HG02943 (cell line): ENCODE measurements around the gene ARNT2.

ENCODE experiments used
- ATAC-seq: cut with Tn5 transposase; IDR thresholded peaks from one replicate; pipeline ENCODE4 v1.9.1; 2021; ENCODE audit warnings: mild to moderate bottlenecking, low read depth, moderate library complexity; ENCODE audit not compliant: unreplicated experiment

ARNT2 gene

GRCh38 chr15:80568298-80568697, 164.1 kb downstream of the ARNT2 start:
- ATAC-seq, result no peak

DNA sequence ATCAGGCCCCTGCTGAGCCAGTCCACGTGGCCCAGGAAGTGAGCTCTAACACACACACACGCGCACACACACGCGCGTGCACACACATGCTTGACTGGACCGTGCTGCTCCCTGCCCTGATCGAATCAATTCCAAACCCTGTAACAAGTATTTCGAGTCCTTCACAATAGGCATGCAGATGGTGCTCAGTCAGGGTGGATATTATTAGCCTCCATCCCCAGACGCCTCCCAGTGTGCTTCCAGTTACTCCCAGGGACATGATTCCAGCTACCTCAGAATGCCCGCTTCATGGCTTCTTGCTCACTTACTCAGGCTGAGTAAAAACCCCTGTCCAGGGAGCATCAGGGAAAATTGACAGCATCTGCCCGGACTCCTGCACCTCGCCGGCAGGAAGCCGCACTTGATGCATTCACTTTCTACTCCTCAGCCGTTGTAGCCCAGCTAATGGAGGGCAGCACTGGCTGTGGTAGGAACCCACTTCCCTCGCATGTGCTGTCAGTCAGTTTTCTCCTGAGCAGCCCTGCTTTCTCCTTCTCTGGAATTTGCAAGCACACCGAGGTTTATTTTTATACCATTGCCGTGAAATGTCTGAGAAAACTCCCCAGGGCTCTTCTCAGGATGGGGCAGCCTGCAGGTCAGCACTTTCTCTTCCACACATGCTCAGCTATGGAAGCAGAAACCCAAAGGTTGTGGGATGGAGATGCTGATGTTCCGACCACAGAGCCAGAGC, 164.9 kb downstream of the ARNT2 start:
- ATAC-seq, result no peak

GRCh38 chr15:80569656-80570055, 165.5 kb downstream of the ARNT2 start:
- ATAC-seq, result no peak

GRCh38 chr15:80570553-80570952, 166.4 kb downstream of the ARNT2 start:
- no peak for ATAC-seq

GRCh38 chr15:80572337-80572736, 168.2 kb downstream of the ARNT2 start:
- ATAC-seq, result no peak

DNA sequence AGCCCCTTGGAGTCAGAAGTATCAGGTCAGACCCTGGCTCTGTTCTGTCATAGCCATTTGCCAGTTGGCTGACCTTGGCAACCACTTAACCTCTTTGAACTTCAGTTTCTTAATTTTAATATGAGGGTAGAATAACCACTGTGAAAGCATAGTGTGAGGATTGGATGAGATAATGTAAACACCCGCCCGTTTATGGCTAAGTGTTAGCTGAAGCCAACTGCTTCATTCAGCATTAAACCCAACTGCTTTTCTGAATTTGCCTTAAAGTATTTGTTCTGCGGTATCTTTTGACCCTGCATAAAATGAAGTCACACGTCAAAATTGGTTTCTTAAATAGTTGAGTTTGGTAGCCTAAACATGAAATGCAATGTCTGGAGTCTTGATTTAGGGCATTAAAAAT, 169.4 kb downstream of the ARNT2 start:
- ATAC-seq, result no peak

- no peak for ATAC-seq
These were observed 170.4 kb downstream of the ARNT2 start for GRCh38 chr15:80574590-80574989.

DNA sequence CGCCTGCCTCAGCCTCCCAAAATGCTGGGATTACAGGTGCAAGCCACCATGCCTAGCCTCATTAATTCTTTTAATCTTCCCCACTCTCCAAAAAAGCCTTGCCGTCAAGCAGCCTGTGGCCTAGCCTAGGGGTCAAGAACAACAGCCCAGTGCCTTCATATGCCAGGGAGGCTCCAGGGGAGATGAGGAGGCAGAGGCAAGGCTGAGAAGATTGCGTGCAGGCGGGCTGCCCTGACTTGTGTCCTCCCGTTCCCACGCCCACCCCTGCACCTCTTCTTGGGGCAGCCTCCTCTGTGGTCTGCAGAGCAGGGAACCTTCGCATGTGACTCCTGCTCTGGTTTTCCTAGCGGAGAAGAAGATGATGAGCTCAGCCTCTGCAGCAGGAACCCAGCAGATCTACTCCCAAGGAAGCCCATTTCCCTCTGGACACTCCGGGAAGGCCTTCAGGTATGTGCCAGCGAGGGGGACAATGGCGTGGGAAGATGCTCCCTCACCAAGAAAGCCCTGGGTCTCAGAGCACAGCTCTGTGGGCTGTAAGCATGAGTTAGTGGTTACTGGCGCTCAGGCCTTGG, 172.4 kb downstream of the ARNT2 start:
- ATAC-seq, result no peak

DNA sequence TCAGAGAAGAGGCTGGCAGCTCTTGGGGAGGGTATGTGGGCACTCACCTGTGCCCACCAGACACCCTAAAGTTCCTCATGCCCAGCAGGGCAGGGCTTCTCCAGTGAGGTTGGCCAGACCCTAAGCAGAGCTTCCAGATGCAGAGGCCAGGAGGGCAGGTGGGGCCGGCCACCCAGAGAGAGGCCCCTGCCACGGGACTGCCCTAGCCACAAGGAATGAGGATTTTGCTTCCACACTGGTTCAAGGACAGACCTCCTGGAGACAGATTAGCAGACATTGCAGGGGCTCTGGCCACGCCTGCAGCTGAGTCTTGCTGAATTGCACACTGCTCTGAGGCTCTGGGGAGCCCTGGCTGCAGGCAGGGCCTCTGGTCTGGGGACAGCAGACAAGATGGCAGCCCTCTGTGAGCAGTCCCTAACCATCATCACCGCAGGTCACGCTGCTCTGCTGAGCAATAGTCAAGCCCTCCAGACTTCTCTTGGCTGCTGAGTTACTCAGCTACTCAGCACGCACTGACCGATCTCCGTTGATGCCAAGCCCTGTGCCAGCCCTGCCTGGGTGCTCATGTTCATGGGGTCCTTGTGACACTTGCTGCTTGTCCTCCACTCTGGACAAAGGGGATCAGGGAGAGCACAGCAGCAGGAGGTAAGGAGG, 173.5 kb downstream of the ARNT2 start:
- ATAC-seq, result no peak

- no peak for ATAC-seq
These were observed 174.0 kb downstream of the ARNT2 start for GRCh38 chr15:80578206-80578595.

DNA sequence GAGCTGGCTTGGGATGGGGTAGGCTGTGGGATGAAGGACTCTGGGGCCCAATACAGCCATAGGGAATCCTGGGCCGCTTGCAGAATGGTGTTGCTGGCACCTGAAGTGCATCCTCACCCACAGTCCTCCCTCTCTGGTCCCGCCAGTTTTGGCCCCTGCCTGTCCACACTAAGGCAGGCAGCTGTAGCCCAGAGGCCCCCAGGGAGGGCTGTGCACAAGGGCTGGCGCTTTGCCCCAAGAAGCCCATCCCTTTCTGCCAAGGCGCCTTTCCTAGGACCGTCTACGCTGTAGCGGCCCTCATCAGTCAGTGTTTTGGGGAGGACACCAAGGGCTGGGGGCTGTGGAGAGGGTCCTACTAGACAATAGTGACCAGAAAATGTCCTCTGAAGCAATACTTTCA, 174.7 kb downstream of the ARNT2 start:
- ATAC-seq, result no peak

DNA sequence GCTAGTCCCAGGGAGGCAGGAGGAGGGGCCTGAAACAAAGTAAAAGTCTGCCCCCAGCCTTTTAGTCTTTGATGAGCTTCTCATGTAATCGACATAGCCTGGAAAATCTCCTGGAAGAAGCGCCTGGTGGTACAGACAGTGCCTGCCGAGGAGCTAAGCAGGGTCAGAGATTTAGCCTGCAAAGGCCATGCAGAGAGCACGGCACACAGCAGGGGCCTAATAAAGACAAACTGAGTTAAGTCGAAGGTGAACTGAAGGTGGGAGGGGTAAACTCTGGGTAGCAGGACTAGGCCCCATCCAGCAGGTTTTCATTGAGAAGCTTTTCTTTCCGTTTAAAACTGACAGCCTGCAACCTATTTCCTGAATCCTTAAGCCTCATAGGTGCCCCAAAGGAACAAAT, 175.4 kb downstream of the ARNT2 start:
- no peak for ATAC-seq

DNA sequence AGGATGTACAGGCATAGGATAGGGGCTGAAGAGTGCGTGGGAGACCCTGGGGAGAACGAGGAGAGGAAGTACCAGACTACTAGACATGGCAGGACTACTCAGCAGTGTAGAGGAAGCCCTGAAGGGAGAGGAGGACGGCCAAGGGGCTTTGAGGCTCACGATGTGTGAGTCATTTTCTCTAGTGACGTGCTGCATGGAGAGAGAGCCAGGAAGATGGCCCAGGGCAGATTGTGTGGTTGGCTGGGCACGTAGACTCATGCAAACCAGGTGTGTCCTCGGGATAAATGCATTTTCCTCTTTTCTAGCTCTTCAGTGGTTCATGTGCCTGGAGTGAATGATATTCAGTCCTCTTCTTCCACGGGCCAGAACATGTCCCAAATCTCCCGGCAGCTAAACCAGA, 175.9 kb downstream of the ARNT2 start:
- ATAC-seq, result no peak

DNA sequence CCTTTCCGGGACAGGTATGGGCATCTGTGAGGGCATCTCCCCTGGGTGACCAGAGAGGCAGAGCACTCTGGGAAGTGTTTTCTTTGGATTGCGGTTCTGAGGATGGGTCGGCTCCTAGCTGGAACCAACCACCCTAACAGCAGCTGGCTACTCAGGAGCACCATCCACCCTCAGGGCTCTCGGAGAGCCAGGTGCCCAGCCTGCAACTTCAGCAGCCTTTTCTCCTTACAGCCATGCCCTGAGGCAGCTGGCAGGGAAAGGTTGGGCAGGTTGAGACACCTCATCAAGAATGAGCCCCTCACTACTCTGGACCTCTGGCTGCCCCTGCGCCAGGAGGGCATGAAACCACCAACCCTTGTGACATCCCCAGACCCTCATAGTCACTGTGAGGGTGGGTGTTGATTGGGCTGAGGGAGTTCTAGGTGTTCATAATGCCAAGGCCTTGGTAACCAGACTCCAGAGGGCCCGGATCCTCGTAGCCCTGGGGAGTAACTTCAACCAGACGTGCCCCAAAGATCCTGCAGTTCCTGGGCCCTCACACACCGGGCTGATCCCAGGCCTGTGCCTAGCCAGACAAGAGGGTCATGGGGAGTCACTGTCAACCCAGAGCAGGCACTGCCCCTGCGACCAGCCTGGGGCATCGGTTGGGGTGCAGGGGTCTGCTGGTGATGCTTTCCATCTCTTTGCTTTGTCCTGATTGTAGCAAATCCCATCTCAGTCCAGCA, 176.5 kb downstream of the ARNT2 start:
- no peak for ATAC-seq

GRCh38 chr15:80581976-80582375, 177.8 kb downstream of the ARNT2 start:
- ATAC-seq, result no peak

DNA sequence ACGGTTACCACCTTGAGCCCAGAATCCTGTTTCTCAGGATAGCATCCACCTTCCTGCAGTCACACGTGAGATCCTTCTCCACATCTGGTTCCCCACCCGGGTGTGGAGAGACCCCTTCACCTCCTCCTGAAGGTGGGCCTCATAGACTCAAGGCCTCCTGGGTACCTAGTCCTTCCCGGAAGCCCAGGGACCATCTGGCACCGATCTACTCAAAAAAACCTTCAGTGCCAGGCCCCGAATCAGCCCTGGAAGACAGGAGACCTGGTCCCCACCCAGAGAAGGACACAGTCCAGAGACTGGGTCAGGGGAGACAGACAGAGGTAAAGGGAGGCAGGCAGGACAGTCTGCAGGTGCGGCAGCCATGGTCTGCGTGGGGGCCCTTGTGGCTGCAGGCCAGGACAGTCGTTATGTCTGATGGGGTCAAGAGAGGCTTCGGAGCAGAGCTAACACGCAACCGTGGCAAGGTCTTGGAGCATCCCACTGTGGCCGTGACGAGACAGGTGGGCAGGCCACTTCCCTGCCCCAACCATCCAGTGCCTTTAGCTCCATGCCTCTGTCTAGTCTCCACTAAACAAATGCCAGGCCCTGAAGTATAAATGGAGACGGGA, 178.7 kb downstream of the ARNT2 start:
- ATAC-seq, result no peak

GRCh38 chr15:80584561-80584964, 180.4 kb downstream of the ARNT2 start:
- no peak for ATAC-seq

DNA sequence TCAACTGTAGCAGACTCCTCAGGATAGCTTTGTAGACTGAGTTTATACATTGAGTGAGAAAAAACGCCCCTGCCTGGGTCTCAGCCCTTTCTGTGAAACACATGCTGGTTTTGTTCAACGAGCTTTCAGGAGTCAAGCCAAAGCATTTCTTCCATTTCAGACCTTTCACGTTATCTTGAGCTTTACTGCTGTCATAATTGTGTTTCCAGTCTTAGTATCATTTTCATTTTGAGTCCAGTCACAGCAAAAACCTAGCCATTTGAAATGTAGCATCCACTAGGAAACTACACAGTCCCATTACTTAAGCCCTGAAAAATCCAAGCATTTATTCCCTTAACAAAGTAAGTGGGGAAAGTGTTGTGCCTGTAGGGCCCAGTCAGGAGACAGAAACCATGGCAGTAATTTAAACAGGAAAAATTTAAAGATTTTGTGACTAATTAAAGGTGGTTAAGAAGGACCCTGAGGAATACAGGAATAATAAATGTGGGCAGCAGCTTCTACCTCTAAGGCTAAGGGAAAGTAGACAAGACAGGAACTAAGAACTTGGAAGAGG, 180.9 kb downstream of the ARNT2 start:
- no peak for ATAC-seq

GRCh38 chr15:80585544-80586018, 181.4 kb downstream of the ARNT2 start:
- no peak for ATAC-seq

- no peak for ATAC-seq
These were observed 182.0 kb downstream of the ARNT2 start for GRCh38 chr15:80586161-80586560.
